Bronchial epithelial cell (primary cell): ENCODE results near the gene LIX1L. TPM values are rescaled to one million over a fixed set of nuclear protein-coding genes. Genes with fewer than 3 reads are reported as not detected.

Experiments used
- DNase-seq: peaks from one replicate; pipeline ENCODE4 v3.0.0-alpha.2; 2010; ENCODE audit warnings: low read depth
- FAIRE-seq: peaks from 2 replicates; lab custom pipeline; 2011; peaks lifted over from hg19 to GRCh38; lab: Jason Lieb, UNC
- H3K27me3 ChIP-seq: 2 replicates; pipeline ENCODE4 v1.5.1; 2011; ENCODE audit warnings: low read length; ENCODE audit not compliant: control insufficient read depth, insufficient read depth
- H3K36me3 ChIP-seq: 2 replicates; pipeline ENCODE4 v1.5.1; 2011; ENCODE audit warnings: low read length; ENCODE audit not compliant: control insufficient read depth, insufficient read depth
- H3K4me3 ChIP-seq: 2 replicates; pipeline ENCODE4 v1.5.1; 2011; ENCODE audit warnings: mild to moderate bottlenecking, low read depth, low read length, control low read depth
- CTCF ChIP-seq: IDR thresholded peaks from 2 replicates; pipeline ENCODE4 v1.5.1; 2011; ENCODE audit warnings: mild to moderate bottlenecking, moderate library complexity, low read length, control low read depth, inconsistent platforms; ENCODE audit not compliant: insufficient read depth, severe bottlenecking
- total RNA-seq: library from RNA; depleted of rRNA; stranded (reverse); fragments of >200 nt; gene quantifications from 2 replicates; pipeline ENCODE4 v1.2.1, GENCODE V29; 2014

The LIX1L gene
- total RNA-seq, 1 donor from 2014 or later: 3.4 TPM

GRCh38 chr1:145992958-145993617 is 35.3 kb upstream of the LIX1L start:
- TF ChIP-seq CTCF: no peak
- Histone ChIP-seq H3K4me3 (peak overlapping the region; percentile 81), H3K27me3 (no peaks in the 10 kb centered on the region), H3K36me3 (peaks cover 20% of the 10 kb centered on the region)
- no peak for DNase-seq
- FAIRE-seq: no peak

GRCh38 chr1:145992502-145992936 is 34.7 kb upstream of the LIX1L start:
- peak overlapping the region; percentile 8 for H3K4me3 ChIP-seq
- DNase-seq: no peak
- no peak for FAIRE-seq
- H3K27me3 ChIP-seq: no peaks in the 10 kb centered on the region
- peaks cover 20% of the 10 kb centered on the region for H3K36me3 ChIP-seq
- no peak for TF ChIP-seq CTCF

- Histone ChIP-seq H3K27me3 (no peaks in the 10 kb centered on the region), H3K36me3 (peaks cover 20% of the 10 kb centered on the region), H3K4me3 (no peak overlapping the region)
- FAIRE-seq (no peak), DNase-seq (no peak)
- TF ChIP-seq CTCF: no peak
Measured at GRCh38 chr1:145991735-145992412, 34.1 kb upstream of the LIX1L start.

- Histone ChIP-seq H3K4me3 (no peak overlapping the region), H3K27me3 (no peaks in the 10 kb centered on the region), H3K36me3 (peaks cover 12% of the 10 kb centered on the region)
- TF ChIP-seq CTCF: no peak
- FAIRE-seq (no peak), DNase-seq (no peak)
Measured at GRCh38 chr1:145990249-145990855, 32.5 kb upstream of the LIX1L start.

GRCh38 chr1:145988773-145989172 is 31.0 kb upstream of the LIX1L start:
- H3K36me3 ChIP-seq: peaks cover 2% of the 10 kb centered on the region
- no peaks in the 10 kb centered on the region for H3K27me3 ChIP-seq
- no peak for TF ChIP-seq CTCF
- DNase-seq (no peak), FAIRE-seq (no peak)
- no peak overlapping the region for H3K4me3 ChIP-seq
